OCI-LY1 (cell line): ENCODE data around the gene BCL2L11.

Source experiments
- CTCF ChIP-seq: fragments of 200-600 bp; sonication (generic), shearing (Covaris generic); IDR thresholded peaks from 2 replicates; pipeline ENCODE4 v1.5.1; 2017; ENCODE audit warnings: mild to moderate bottlenecking, antibody characterized with exemption, low read length, moderate library complexity, mixed read lengths
- EZH2 ChIP-seq: fragments of 200-600 bp; sonication (generic), shearing (Covaris generic); IDR thresholded peaks from 2 replicates; pipeline ENCODE4 v1.8.0; 2017; ENCODE audit warnings: borderline replicate concordance, mixed run types, mild to moderate bottlenecking, antibody characterized with exemption, low read length, moderate library complexity, mixed read lengths

- no peak for TF ChIP-seq CTCF
- no peak for TF ChIP-seq EZH2
Measured at GRCh38 chr2:111156529-111156928, 35.8 kb downstream of the BCL2L11 start.
